ENCODE data around the gene SCN1B. TPM values are rescaled to one million over a fixed set of nuclear protein-coding genes. Genes with fewer than 3 reads are reported as not detected.

The SCN1B gene
- total and polyA plus RNA-seq, 3 donors from 2014 or later, result 3.5 to 7.5 (median 6.6) TPM

Other genes with a start within 250 kb of the SCN1B start
- gene ZNF30, start 103.6 kb upstream of the SCN1B start, total RNA-seq, result 1 to 10 TPM; 2.0 to 3.3 TPM
- 4.8 TPM for gene ZNF30, start 103.6 kb upstream of the SCN1B start, polyA plus RNA-seq (ENCODE audit: insufficient read depth, low read depth, low replicate concordance)
- gene ZNF792, start 66.2 kb upstream of the SCN1B start, total RNA-seq, result 1 to 10 TPM; 5.4 to 6.6 TPM
- gene ZNF792, start 66.2 kb upstream of the SCN1B start, polyA plus RNA-seq (ENCODE audit: insufficient read depth, low read depth, low replicate concordance), result 2.3 TPM
- gene GRAMD1A, start 30.1 kb upstream of the SCN1B start, total RNA-seq, result 10 to 100 TPM; 92.4 to 99.3 TPM
- 62.8 TPM for gene GRAMD1A, start 30.1 kb upstream of the SCN1B start, polyA plus RNA-seq (ENCODE audit: insufficient read depth, low read depth, low replicate concordance)
- gene HPN, start 11.3 kb downstream of the SCN1B start, total RNA-seq, result 1 to 10 TPM in 1 of 2 donors, under 1 TPM in 1; 0.79 to 1.7 TPM
- 8.2 TPM for gene HPN, start 11.3 kb downstream of the SCN1B start, polyA plus RNA-seq (ENCODE audit: insufficient read depth, low read depth, low replicate concordance)
- gene FXYD3, start 85.4 kb downstream of the SCN1B start, total RNA-seq, result 1 to 10 TPM in 1 of 2 donors, not detected in 1; 2.6 TPM
- not detected for gene FXYD3, start 85.4 kb downstream of the SCN1B start, polyA plus RNA-seq (ENCODE audit: insufficient read depth, low read depth, low replicate concordance)
- 1 to 10 TPM; 4.5 to 7.9 TPM for gene LGI4, start 104.6 kb downstream of the SCN1B start, total RNA-seq
- 4.5 TPM for gene LGI4, start 104.6 kb downstream of the SCN1B start, polyA plus RNA-seq (ENCODE audit: insufficient read depth, low read depth, low replicate concordance)
- 10 to 100 TPM in 1 of 2 donors, 1 to 10 TPM in 1; 2.3 to 11.1 TPM for gene FXYD1, start 108.4 kb downstream of the SCN1B start, total RNA-seq
- gene FXYD1, start 108.4 kb downstream of the SCN1B start, polyA plus RNA-seq (ENCODE audit: insufficient read depth, low read depth, low replicate concordance), result 48.5 TPM
- gene FXYD7, start 112.8 kb downstream of the SCN1B start, total RNA-seq, result 1 to 10 TPM in 1 of 2 donors, not detected in 1; 1.2 TPM
- gene FXYD7, start 112.8 kb downstream of the SCN1B start, polyA plus RNA-seq (ENCODE audit: insufficient read depth, low read depth, low replicate concordance), result 2.1 TPM
- 10 to 100 TPM in 1 of 2 donors, 1 to 10 TPM in 1; 5.7 to 17.5 TPM for gene FXYD5, start 124.3 kb downstream of the SCN1B start, total RNA-seq
- gene FXYD5, start 124.3 kb downstream of the SCN1B start, polyA plus RNA-seq (ENCODE audit: insufficient read depth, low read depth, low replicate concordance), result 38.1 TPM
- gene FAM187B, start 198.3 kb downstream of the SCN1B start, total RNA-seq, result 100 to 1,000 TPM in 1 of 2 donors, 10 to 100 TPM in 1; 18.4 to 105 TPM
- gene FAM187B, start 198.3 kb downstream of the SCN1B start, polyA plus RNA-seq (ENCODE audit: insufficient read depth, low read depth, low replicate concordance), result 79.2 TPM
- gene LSR, start 218.5 kb downstream of the SCN1B start, total RNA-seq, result 100 to 1,000 TPM; 154 to 195 TPM
- 85.7 TPM for gene LSR, start 218.5 kb downstream of the SCN1B start, polyA plus RNA-seq (ENCODE audit: insufficient read depth, low read depth, low replicate concordance)
- 100 to 1,000 TPM; 105 to 123 TPM for gene USF2, start 238.5 kb downstream of the SCN1B start, total RNA-seq
- gene USF2, start 238.5 kb downstream of the SCN1B start, polyA plus RNA-seq (ENCODE audit: insufficient read depth, low read depth, low replicate concordance), result 83.1 TPM